Panc1 (cell line): ENCODE measurements around the gene S100A5.

Source experiments
- CTCF ChIP-seq: fragments of 450-650 bp; IDR thresholded peaks from 2 replicates; pipeline ENCODE4 v1.5.1; 2017; ENCODE audit warnings: mild to moderate bottlenecking
- POLR2AphosphoS5 ChIP-seq: IDR thresholded peaks from 2 replicates; pipeline ENCODE4 v1.6.1; 2012; ENCODE audit warnings: mild to moderate bottlenecking, low read depth, low read length, moderate library complexity

DNA sequence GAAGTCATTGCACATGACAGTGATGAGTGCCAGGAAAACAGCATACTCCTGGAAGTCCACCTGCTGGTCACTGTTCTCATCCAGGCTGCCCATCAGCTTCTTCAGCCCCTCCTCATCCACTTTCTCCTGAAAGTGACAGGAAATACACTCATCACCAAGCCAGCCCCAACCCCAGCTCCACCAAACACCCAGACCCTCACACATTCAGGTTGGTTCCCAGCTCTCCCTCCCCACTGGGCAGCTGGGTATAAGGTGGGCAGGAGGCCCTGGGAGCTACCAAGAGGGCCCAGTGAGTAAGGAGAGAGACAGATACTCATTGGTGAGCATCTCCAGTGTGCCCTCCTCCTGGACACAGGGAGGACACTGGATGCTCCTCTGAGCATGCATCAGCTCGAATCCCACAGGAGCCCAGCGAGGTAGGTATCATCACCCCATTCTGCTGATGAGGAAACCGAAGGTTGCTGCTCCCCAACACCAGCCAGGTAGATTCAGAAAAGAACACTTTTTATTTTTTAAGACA is 20.8 kb upstream of the S100A5 start:
- TF ChIP-seq CTCF = no peak
- no peak for TF ChIP-seq POLR2AphosphoS5
